Upper lobe of left lung (tissue), 4 donors: ENCODE results near the gene HILPDA.
"Not testable (repeated sequence)": the region's sequence is repeated elsewhere in the genome, so short reads cannot be mapped to it uniquely, and the experiment has no call there.

ENCODE experiments used
- POLR2A ChIP-seq, 4 donors: fragments of 450-650 bp; IDR thresholded peaks; one replicate each; pipeline ENCODE4 v1.5.1; 2016 to 2017; ENCODE audit warnings: antibody characterized with exemption in 4 of 4, mild to moderate bottlenecking in 2 of 4
- TF ChIP-seq, protein P1 (sequence below), 6 experiments: fragments of 450-650 bp in 4 of 6; fragments of 200-600 bp in 2 of 6; sonication (generic) in 2 of 6; IDR thresholded peaks; one replicate each; pipeline ENCODE4 v1.5.1; 2016 to 2019; ENCODE audit warnings: antibody characterized with exemption in 6 of 6

DNA sequence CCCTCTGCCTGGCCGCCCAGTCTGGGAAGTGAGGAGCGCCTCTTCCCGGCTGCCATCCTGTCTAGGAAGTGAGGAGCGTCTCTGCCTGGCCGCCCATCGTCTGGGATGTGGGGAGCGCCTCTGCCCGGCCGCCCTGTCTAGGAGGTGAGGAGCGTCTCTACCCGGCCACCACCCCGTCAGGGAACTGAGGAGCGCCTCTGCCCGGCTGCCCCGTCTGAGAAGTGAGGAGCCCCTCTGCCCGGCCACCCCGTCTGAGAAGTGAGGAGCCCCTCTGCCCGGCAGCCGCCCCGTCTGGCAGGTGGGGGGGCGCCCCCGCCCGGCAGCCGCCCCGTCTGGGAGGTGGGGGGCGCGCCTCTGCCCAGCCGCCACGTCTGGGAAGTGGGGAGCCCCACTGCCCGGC lies 7.7 kb downstream of the HILPDA start:
- not testable (repeated sequence) for TF ChIP-seq POLR2A (IDR thresholded peaks at IDR 0.05)
- TF ChIP-seq, protein P1, sequence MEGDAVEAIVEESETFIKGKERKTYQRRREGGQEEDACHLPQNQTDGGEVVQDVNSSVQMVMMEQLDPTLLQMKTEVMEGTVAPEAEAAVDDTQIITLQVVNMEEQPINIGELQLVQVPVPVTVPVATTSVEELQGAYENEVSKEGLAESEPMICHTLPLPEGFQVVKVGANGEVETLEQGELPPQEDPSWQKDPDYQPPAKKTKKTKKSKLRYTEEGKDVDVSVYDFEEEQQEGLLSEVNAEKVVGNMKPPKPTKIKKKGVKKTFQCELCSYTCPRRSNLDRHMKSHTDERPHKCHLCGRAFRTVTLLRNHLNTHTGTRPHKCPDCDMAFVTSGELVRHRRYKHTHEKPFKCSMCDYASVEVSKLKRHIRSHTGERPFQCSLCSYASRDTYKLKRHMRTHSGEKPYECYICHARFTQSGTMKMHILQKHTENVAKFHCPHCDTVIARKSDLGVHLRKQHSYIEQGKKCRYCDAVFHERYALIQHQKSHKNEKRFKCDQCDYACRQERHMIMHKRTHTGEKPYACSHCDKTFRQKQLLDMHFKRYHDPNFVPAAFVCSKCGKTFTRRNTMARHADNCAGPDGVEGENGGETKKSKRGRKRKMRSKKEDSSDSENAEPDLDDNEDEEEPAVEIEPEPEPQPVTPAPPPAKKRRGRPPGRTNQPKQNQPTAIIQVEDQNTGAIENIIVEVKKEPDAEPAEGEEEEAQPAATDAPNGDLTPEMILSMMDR (IDR thresholded peaks at IDR 0.05): not testable (repeated sequence)
